HCT116 (cell line): ENCODE measurements around the gene SUV39H1. TPM values are rescaled to one million over a fixed set of nuclear protein-coding genes. Genes with fewer than 3 reads are reported as not detected.

Experiments
- ATAC-seq: fragments of 200-7000 bp; cut with Tn5 transposase; 2 replicates; pipeline ENCODE4 v1.9.1; 2020; ENCODE audit warnings: mild to moderate bottlenecking, moderate library complexity
- BruUV-seq: library from RNA; stranded (reverse); fragments of 400-500 nt; replicated peaks from 2 replicates; lab custom pipeline; 2021; lab: Mats Ljungman, UMichigan
- CTCF ChIA-PET: fragments of 300-600 bp; sonication (Branson Sonifier 250); formaldehyde crosslinking; loops from one replicate; lab custom pipeline; 2021; ENCODE audit warnings: antibody characterized with exemption; lab: Charles Lee
- POLR2A ChIA-PET: fragments of 300-600, 350-600 bp; sonication (Branson Sonifier 250); formaldehyde crosslinking; loops from one replicate; lab custom pipeline; 2021; ENCODE audit warnings: antibody characterized with exemption; lab: Charles Lee
- RAD21 ChIA-PET, 2 experiments: fragments of 300-600 bp; sonication (Branson Sonifier 250); formaldehyde crosslinking; loops; one replicate each; lab custom pipeline; 2023; ENCODE audit warnings: low total read pairs in 2 of 2; ENCODE audit not compliant: uncharacterized antibody in 2 of 2, unreplicated experiment in 2 of 2, low non-redundant PET in 1 of 2; lab: Charles Lee
- DNase-seq: peaks from one replicate; pipeline ENCODE4 v3.0.0-alpha.2; 2010; ENCODE audit warnings: low read depth, low spot score
- H2AFZ ChIP-seq: fragments of 200-600 bp; shearing (Covaris generic), sonication (generic); 2 replicates; pipeline ENCODE4 v1.6.1; 2017; ENCODE audit warnings: low read depth, mixed run types, mixed read lengths, antibody characterized with exemption, low read length; ENCODE audit not compliant: poor library complexity, severe bottlenecking
- H3K27ac ChIP-seq: 2 replicates; pipeline ENCODE4 v1.5.1; 2012; ENCODE audit warnings: low read depth, low read length
- H3K27me3 ChIP-seq: fragments of 200-600 bp; sonication (generic); 2 replicates; pipeline ENCODE4 v1.6.1; 2016; ENCODE audit warnings: mixed run types, low read length, mixed read lengths; ENCODE audit not compliant: insufficient read depth
- H3K36me3 ChIP-seq, 2 experiments: fragments of 200-500 bp in 1 of 2; fragments of 200-600 bp in 1 of 2; sonication (Bioruptor generic) in 1 of 2; sonication (generic) in 1 of 2; 2 replicates each; pipeline versions ENCODE4 v1.5.1 to v1.6.1; 2014 to 2016; ENCODE audit warnings: low read length in 2 of 2, inconsistent platforms in 1 of 2, mixed read lengths in 1 of 2, mixed run types in 1 of 2; ENCODE audit not compliant: insufficient read depth in 2 of 2, control insufficient read depth in 1 of 2
- H3K4me1 ChIP-seq, 2 experiments: fragments of 200-600 bp in 1 of 2; sonication (generic) in 1 of 2; 2 replicates each; pipeline versions ENCODE4 v1.5.1 to v1.6.1; 2012 to 2017; ENCODE audit warnings: low read length in 2 of 2, inconsistent platforms in 1 of 2, mild to moderate bottlenecking in 1 of 2, mixed read lengths in 1 of 2, mixed run types in 1 of 2, moderate library complexity in 1 of 2; ENCODE audit not compliant: insufficient read depth in 2 of 2, control insufficient read depth in 1 of 2
- H3K4me2 ChIP-seq: fragments of 200-600 bp; sonication (generic); 2 replicates; pipeline ENCODE4 v1.6.1; 2017; ENCODE audit warnings: mixed run types, low read length, mixed read lengths
- H3K4me3 ChIP-seq, 2 experiments: fragments of 200-600 bp in 1 of 2; sonication (generic) in 1 of 2; replicated peaks in 1 of 2; 2 replicates each; pipeline ENCODE4 v1.5.1; 2011 to 2016; ENCODE audit warnings: low read length in 2 of 2, control low read depth in 1 of 2, low read depth in 1 of 2, mild to moderate bottlenecking in 1 of 2, mixed read lengths in 1 of 2, mixed run types in 1 of 2
- H3K79me2 ChIP-seq: fragments of 200-600 bp; sonication (generic); 2 replicates; pipeline ENCODE4 v1.6.1; 2017; ENCODE audit warnings: mild to moderate bottlenecking, mixed run types, low read length, moderate library complexity, mixed read lengths; ENCODE audit not compliant: insufficient read depth
- H3K9ac ChIP-seq: fragments of 200-600 bp; sonication (generic); 2 replicates; pipeline ENCODE4 v1.6.1; 2016; ENCODE audit warnings: low read length, mixed read lengths
- H3K9me2 ChIP-seq: fragments of 200-600 bp; sonication (generic), shearing (Covaris generic); 2 replicates; pipeline ENCODE4 v1.6.1; 2017; ENCODE audit warnings: mixed run types, mild to moderate bottlenecking, moderate library complexity; ENCODE audit not compliant: insufficient read depth
- H3K9me3 ChIP-seq, 2 experiments: fragments of 200-500 bp in 1 of 2; fragments of 200-600 bp in 1 of 2; sonication (Bioruptor generic) in 1 of 2; sonication (generic) in 1 of 2; 2 replicates each; pipeline ENCODE4 v1.6.1; 2014 to 2017; ENCODE audit warnings: low read length in 2 of 2, mixed read lengths in 2 of 2, inconsistent platforms in 1 of 2, low read depth in 1 of 2, mild to moderate bottlenecking in 1 of 2, mixed run types in 1 of 2, moderate library complexity in 1 of 2; ENCODE audit not compliant: control insufficient read depth in 1 of 2, insufficient read depth in 1 of 2
- H4K20me1 ChIP-seq: fragments of 200-600 bp; sonication (generic), shearing (Covaris generic); 2 replicates; pipeline ENCODE4 v1.6.1; 2017; ENCODE audit warnings: mixed run types, mild to moderate bottlenecking, moderate library complexity; ENCODE audit not compliant: insufficient read depth
- ATF3 ChIP-seq: IDR thresholded peaks from 2 replicates; pipeline ENCODE4 v1.6.1; 2012
- CBX3 ChIP-seq: IDR thresholded peaks from 2 replicates; pipeline ENCODE4 v1.6.1; 2012; ENCODE audit warnings: low read depth
- EGR1 ChIP-seq: IDR thresholded peaks from 2 replicates; pipeline ENCODE4 v1.6.1; 2012; ENCODE audit warnings: low read depth
- ELF1 ChIP-seq: IDR thresholded peaks from 2 replicates; pipeline ENCODE4 v1.6.1; 2012; ENCODE audit warnings: low read depth, borderline replicate concordance
- EZH2 ChIP-seq: fragments of 200-600 bp; sonication (generic); IDR thresholded peaks from 2 replicates; pipeline ENCODE4 v1.6.1; 2017; ENCODE audit warnings: antibody characterized with exemption, mixed run types
- EZH2phosphoT487 ChIP-seq: fragments of 200-600 bp; IDR thresholded peaks from 2 replicates; pipeline ENCODE4 v1.6.1; 2018; ENCODE audit warnings: antibody characterized with exemption, borderline replicate concordance
- FOSL1 ChIP-seq: IDR thresholded peaks from 2 replicates; pipeline ENCODE4 v1.6.1; 2012; ENCODE audit warnings: low read depth
- JUND ChIP-seq: IDR thresholded peaks from 2 replicates; pipeline ENCODE4 v1.6.1; 2012
- POLR2A ChIP-seq: IDR thresholded peaks from 2 replicates; pipeline ENCODE4 v1.7.0; 2011; ENCODE audit warnings: borderline replicate concordance; ENCODE audit not compliant: insufficient read depth, insufficient read length; ENCODE audit errors: extremely low read depth
- POLR2AphosphoS5 ChIP-seq: IDR thresholded peaks from 2 replicates; pipeline ENCODE4 v1.6.1; 2011; ENCODE audit warnings: mild to moderate bottlenecking, low read depth, low read length, moderate library complexity
- SIN3A ChIP-seq: IDR thresholded peaks from 2 replicates; pipeline ENCODE4 v1.6.1; 2012; ENCODE audit warnings: low read depth
- SP1 ChIP-seq: IDR thresholded peaks from 2 replicates; pipeline ENCODE4 v1.6.1; 2012; ENCODE audit warnings: low read depth
- SRF ChIP-seq: IDR thresholded peaks from 2 replicates; pipeline ENCODE4 v1.6.1; 2012; ENCODE audit warnings: low read depth
- TCF7L2 ChIP-seq: IDR thresholded peaks from 2 replicates; pipeline ENCODE4 v1.7.0; 2011; ENCODE audit warnings: borderline replicate concordance, inconsistent platforms; ENCODE audit not compliant: insufficient read depth, insufficient read length; ENCODE audit errors: extremely low read depth
- YY1 ChIP-seq: IDR thresholded peaks from 2 replicates; pipeline ENCODE4 v1.6.1; 2011; ENCODE audit warnings: low read length, low read depth, moderate library complexity, mild to moderate bottlenecking; ENCODE audit not compliant: insufficient replicate concordance; ENCODE audit errors: extremely low read depth
- ZFX ChIP-seq: fragments of 450-650 bp; IDR thresholded peaks from 2 replicates; pipeline ENCODE4 v1.6.1; 2017
- ZNF274 ChIP-seq: fragments of 200-500 bp; sonication (Bioruptor generic); IDR thresholded peaks from 2 replicates; pipeline ENCODE4 v1.6.1; 2014; ENCODE audit warnings: mild to moderate bottlenecking, low read depth, low read length, inconsistent platforms
- intact Hi-C: fragments of 100-400 bp; cut with micrococcal nuclease; formaldehyde crosslinking; loops from 2 replicates; pipeline ENCODE4 v1.10.0; 2022
- total RNA-seq: library from RNA; stranded (reverse); gene quantifications from one replicate; pipeline ENCODE4 v1.2.1, GENCODE V29; 2021; ENCODE audit not compliant: unreplicated experiment
- TF ChIP-seq, protein P1 (sequence below): IDR thresholded peaks from 2 replicates; pipeline ENCODE4 v1.6.1; 2011; ENCODE audit warnings: mild to moderate bottlenecking, low read length, moderate library complexity; ENCODE audit not compliant: insufficient replicate concordance; ENCODE audit errors: extremely low read depth
- TF ChIP-seq, protein P2 (sequence below), 3 experiments: fragments of 200-600 bp in 1 of 3; sonication (generic) in 1 of 3; IDR thresholded peaks in 2 of 3; conservative IDR thresholded peaks in 1 of 3; 2 replicates each; pipeline ENCODE4 v1.5.1; 2012 to 2017; ENCODE audit warnings: low read depth in 2 of 3, low read length in 2 of 3, antibody characterized with exemption in 1 of 3, borderline replicate concordance in 1 of 3, control low read depth in 1 of 3, mild to moderate bottlenecking in 1 of 3, mixed read lengths in 1 of 3, mixed run types in 1 of 3, moderate library complexity in 1 of 3; ENCODE audit not compliant: insufficient read depth in 1 of 3
- TF ChIP-seq, protein P3 (sequence below): IDR thresholded peaks from 2 replicates; pipeline ENCODE4 v1.6.1; 2012; ENCODE audit warnings: low read depth

The SUV39H1 gene
- total RNA-seq, 1 experiment from 2014 or later = 16.3 TPM

DNA sequence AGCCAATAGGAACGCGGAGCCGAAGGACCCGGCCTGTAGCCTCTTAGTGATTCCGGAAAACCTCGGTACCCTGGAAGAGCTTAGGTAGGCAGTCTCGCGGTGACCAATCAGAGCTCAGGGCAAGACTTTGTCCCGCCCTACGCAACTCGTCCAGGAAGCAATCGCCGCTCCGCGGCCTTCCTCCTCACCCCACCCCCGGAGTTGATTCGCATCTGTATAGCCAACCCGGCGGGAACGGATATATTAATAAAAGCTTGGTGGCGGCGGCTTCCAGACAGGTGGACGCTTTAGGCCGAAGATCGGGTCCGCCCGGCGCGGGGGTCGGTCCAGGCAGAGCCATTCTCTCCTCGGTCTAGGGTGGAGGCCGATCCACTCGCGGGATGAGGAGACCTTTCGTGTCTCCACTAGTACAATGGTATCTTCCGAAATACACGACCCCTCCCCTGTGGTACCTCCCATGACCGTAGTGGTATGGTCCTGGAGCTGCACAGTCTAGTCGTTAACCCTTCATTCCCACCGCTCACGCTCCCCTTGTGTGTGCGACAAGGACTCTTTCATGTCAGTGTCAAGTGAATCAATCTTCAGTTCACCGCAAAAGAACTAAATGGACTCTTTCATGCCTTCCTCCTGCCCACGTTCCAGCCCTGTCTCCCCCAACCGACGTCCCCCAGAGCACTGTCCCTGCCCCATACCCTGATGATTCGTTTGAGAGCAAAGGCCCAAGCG lies 40.8 kb downstream of the SUV39H1 start:
- H2AFZ ChIP-seq = no peak overlapping the region
- ChIA-PET RAD21 (no interaction called here), CTCF (no interaction called here), POLR2A (interaction anchor here (0.7 to 1.4 kb wide), 6 partner anchors 9 to 174 kb away, joined by 3 to 6 read pairs (median 3); partner anchors contain the start of genes HDAC6 and SLC35A2)
- ATAC-seq (peak; percentile 98), DNase-seq (peak; percentile 95)
- intact Hi-C loops = no loop called here
- no peaks in the 10 kb centered on the region for H3K9me2 ChIP-seq
- H3K79me2 ChIP-seq = no peaks in the 10 kb centered on the region
- H3K4me2 ChIP-seq = peak overlapping the region; percentile 90
- peak overlapping the region; percentile 61 to 72 for H3K4me3 ChIP-seq
- TSS peak; percentile 97 for BruUV-seq
- no peaks in the 10 kb centered on the region for H3K36me3 ChIP-seq
- H3K9ac ChIP-seq = peak overlapping the region; percentile 74
- H3K9me3 ChIP-seq = no peaks in the 10 kb centered on the region
- peak overlapping the region; percentile 84 for H3K27ac ChIP-seq
- no peaks in the 10 kb centered on the region for H4K20me1 ChIP-seq
- peaks cover 6 to 12% of the 10 kb centered on the region in 2 experiments; a peak in 3 of 4 replicates for H3K4me1 ChIP-seq
- H3K27me3 ChIP-seq = no peaks in the 10 kb centered on the region
- TF ChIP-seq, protein P1, sequence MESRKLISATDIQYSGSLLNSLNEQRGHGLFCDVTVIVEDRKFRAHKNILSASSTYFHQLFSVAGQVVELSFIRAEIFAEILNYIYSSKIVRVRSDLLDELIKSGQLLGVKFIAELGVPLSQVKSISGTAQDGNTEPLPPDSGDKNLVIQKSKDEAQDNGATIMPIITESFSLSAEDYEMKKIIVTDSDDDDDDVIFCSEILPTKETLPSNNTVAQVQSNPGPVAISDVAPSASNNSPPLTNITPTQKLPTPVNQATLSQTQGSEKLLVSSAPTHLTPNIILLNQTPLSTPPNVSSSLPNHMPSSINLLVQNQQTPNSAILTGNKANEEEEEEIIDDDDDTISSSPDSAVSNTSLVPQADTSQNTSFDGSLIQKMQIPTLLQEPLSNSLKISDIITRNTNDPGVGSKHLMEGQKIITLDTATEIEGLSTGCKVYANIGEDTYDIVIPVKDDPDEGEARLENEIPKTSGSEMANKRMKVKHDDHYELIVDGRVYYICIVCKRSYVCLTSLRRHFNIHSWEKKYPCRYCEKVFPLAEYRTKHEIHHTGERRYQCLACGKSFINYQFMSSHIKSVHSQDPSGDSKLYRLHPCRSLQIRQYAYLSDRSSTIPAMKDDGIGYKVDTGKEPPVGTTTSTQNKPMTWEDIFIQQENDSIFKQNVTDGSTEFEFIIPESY = no peak
- TF ChIP-seq ZFX (peak; percentile 22; the same call in 1 of the 2 replicates), YY1 (no peak), ATF3 (no peak), SIN3A (no peak), ZNF274 (no peak), TCF7L2 (peak; percentile 48), EZH2phosphoT487 (no peak), ELF1 (no peak), EZH2 (no peak), CBX3 (no peak), POLR2AphosphoS5 (peak; percentile 72), POLR2A (peak; percentile 40), FOSL1 (no peak), EGR1 (no peak), JUND (no peak), SRF (no peak), SP1 (no peak)
- TF ChIP-seq, protein P2, sequence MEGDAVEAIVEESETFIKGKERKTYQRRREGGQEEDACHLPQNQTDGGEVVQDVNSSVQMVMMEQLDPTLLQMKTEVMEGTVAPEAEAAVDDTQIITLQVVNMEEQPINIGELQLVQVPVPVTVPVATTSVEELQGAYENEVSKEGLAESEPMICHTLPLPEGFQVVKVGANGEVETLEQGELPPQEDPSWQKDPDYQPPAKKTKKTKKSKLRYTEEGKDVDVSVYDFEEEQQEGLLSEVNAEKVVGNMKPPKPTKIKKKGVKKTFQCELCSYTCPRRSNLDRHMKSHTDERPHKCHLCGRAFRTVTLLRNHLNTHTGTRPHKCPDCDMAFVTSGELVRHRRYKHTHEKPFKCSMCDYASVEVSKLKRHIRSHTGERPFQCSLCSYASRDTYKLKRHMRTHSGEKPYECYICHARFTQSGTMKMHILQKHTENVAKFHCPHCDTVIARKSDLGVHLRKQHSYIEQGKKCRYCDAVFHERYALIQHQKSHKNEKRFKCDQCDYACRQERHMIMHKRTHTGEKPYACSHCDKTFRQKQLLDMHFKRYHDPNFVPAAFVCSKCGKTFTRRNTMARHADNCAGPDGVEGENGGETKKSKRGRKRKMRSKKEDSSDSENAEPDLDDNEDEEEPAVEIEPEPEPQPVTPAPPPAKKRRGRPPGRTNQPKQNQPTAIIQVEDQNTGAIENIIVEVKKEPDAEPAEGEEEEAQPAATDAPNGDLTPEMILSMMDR (IDR thresholded peaks at IDR 0.05 in 2 of 3, conservative IDR thresholded peaks at IDR 0.05 in 1 of 3; ENCODE audit: borderline replicate concordance in 1 of 3, insufficient read depth in 1 of 3, low read depth in 2 of 3, low read length in 2 of 3) = no peak
- TF ChIP-seq, protein P3, sequence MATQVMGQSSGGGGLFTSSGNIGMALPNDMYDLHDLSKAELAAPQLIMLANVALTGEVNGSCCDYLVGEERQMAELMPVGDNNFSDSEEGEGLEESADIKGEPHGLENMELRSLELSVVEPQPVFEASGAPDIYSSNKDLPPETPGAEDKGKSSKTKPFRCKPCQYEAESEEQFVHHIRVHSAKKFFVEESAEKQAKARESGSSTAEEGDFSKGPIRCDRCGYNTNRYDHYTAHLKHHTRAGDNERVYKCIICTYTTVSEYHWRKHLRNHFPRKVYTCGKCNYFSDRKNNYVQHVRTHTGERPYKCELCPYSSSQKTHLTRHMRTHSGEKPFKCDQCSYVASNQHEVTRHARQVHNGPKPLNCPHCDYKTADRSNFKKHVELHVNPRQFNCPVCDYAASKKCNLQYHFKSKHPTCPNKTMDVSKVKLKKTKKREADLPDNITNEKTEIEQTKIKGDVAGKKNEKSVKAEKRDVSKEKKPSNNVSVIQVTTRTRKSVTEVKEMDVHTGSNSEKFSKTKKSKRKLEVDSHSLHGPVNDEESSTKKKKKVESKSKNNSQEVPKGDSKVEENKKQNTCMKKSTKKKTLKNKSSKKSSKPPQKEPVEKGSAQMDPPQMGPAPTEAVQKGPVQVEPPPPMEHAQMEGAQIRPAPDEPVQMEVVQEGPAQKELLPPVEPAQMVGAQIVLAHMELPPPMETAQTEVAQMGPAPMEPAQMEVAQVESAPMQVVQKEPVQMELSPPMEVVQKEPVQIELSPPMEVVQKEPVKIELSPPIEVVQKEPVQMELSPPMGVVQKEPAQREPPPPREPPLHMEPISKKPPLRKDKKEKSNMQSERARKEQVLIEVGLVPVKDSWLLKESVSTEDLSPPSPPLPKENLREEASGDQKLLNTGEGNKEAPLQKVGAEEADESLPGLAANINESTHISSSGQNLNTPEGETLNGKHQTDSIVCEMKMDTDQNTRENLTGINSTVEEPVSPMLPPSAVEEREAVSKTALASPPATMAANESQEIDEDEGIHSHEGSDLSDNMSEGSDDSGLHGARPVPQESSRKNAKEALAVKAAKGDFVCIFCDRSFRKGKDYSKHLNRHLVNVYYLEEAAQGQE = no peak
